Measurements from ENCODE around the gene GSN. TPM values are rescaled to one million over a fixed set of nuclear protein-coding genes. Genes with fewer than 3 reads are reported as not detected.

Gene GSN
- total and polyA plus RNA-seq, 9 of the 15 experiments (the other 6 are each of a cell fraction or from before 2014, with no cell fraction given): 0.39 to 16.6 (median 8.2) TPM

DNA sequence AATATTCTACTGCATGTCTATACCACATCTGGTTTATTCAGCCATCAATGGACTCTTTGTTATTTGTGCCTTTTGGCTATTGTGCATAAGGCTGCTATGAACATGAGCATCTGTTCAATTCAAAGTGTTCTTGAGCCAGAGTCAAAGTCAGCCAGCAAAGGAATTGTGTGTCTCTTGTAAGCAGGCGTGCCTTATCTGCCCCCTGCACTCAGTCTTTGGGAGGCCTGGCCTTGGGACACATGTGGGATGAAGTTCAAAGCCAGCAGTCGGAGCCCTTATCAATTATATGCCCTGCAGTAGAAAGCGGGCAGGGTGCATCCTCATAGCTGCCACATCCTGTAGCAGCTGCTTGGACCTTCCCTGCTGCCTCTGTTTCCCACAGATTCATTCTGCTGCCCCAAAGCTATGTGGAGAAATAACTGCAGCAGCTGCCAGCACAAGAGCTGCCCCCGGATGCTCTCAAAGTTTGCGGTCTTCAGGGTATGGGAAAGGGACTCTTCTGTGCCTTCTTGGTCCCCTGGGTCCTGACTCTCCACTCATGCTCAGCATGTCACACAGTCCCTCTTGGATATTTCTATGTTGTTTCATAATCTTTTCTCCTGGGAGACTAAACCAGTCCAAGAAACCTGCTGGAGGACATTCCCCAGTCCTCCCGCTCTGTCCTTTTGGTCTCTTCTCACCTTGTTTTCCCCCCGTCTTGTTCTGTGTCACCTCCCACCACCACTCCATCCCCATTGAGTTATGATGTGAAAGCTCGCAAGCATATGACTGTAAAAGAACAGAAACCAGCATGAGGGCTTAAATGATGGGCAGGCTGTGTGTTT lies 66.2 kb downstream of the GSN start:
- Histone ChIP-seq H3K79me2 (ENCODE audit: control insufficient read depth, insufficient read depth, low read length) (no peaks in the 10 kb centered on the region), H3K4me2 (ENCODE audit: insufficient read depth, low read length) (peak overlapping the region; percentile 10; the same call in 1 of the 2 replicates), H3K4me1 (replicated peaks in 1 of 2; ENCODE audit: control insufficient read depth in 2 of 2, insufficient read depth in 2 of 2, low read length in 2 of 2) (peaks cover 14 to 20% of the 10 kb centered on the region in 2 experiments; a peak in 4 of 5 replicates), H3K27me3 (ENCODE audit: control insufficient read depth in 2 of 2, insufficient read depth in 2 of 2, low read length in 2 of 2) (no peaks in the 10 kb centered on the region), H2AFZ (ENCODE audit: low read depth, low read length) (no peak overlapping the region), H3K9me3 (replicated peaks; ENCODE audit: control insufficient read depth, insufficient read depth, low read depth, low read length) (no peaks in the 10 kb centered on the region), H3K4me3 (no peak overlapping the region), H3K9me1 (ENCODE audit: control insufficient read depth, insufficient read depth, low read length) (no peaks in the 10 kb centered on the region), H3K9ac (ENCODE audit: insufficient read depth in 1 of 2, low read depth in 2 of 2, low read length in 2 of 2) (no peak overlapping the region), H3K27ac (ENCODE audit: extremely low read depth, low read depth, low read length) (no peak overlapping the region), H4K20me1 (replicated peaks; ENCODE audit: control insufficient read depth, insufficient read depth, low read length) (no peaks in the 10 kb centered on the region), H3K36me3 (ENCODE audit: control insufficient read depth, insufficient read depth, low read length) (peaks cover 18% of the 10 kb centered on the region; the same call in 2 of the 3 replicates)
- in situ Hi-C loops (cut with MboI): no loop called here
- FAIRE-seq: peak; percentile 85
- no TSS peak for BruUV-seq (replicated peaks)
- CTCF ChIA-PET (ENCODE audit: low intra/inter-chr PET ratio): no interaction called here
- ATAC-seq: peak; percentile 80
- WGBS (ENCODE audit: insufficient coverage, low coverage, missing lambda C conversion rate): 44% methylated on average over 8 of the region's 8 CpGs
- POLR2A ChIA-PET: interaction anchor here (0.5 to 1.8 kb wide), 4 partner anchors 10 to 73 kb away, joined by 3 to 5 read pairs (median 3); no protein-coding TSS in a partner anchor
- intact Hi-C loops (cut with micrococcal nuclease): no loop called here
- DNase-seq (ENCODE audit: extremely low read depth in 1 of 4, low spot score in 3 of 4): peak; percentile 53 to 82 (median 69)
- TF ChIP-seq, protein P1, sequence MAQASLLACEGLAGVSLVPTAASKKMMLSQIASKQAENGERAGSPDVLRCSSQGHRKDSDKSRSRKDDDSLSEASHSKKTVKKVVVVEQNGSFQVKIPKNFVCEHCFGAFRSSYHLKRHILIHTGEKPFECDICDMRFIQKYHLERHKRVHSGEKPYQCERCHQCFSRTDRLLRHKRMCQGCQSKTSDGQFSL (CRISPR knock-in tag; IDR thresholded peaks at IDR 0.05): no peak
- TF ChIP-seq, protein P1 (tag; IDR thresholded peaks at IDR 0.05): no peak
- TF ChIP-seq PRMT5 (CRISPR knock-in tag; IDR thresholded peaks at IDR 0.05): no peak
- no peak for TF ChIP-seq HDAC8 (tag; IDR thresholded peaks at IDR 0.05)
- TF ChIP-seq, protein P2, sequence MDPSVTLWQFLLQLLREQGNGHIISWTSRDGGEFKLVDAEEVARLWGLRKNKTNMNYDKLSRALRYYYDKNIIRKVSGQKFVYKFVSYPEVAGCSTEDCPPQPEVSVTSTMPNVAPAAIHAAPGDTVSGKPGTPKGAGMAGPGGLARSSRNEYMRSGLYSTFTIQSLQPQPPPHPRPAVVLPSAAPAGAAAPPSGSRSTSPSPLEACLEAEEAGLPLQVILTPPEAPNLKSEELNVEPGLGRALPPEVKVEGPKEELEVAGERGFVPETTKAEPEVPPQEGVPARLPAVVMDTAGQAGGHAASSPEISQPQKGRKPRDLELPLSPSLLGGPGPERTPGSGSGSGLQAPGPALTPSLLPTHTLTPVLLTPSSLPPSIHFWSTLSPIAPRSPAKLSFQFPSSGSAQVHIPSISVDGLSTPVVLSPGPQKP (CRISPR knock-in tag; IDR thresholded peaks at IDR 0.05): no peak
- TF ChIP-seq DPF2 (IDR thresholded peaks at IDR 0.05): no peak
- TF ChIP-seq, protein P3, sequence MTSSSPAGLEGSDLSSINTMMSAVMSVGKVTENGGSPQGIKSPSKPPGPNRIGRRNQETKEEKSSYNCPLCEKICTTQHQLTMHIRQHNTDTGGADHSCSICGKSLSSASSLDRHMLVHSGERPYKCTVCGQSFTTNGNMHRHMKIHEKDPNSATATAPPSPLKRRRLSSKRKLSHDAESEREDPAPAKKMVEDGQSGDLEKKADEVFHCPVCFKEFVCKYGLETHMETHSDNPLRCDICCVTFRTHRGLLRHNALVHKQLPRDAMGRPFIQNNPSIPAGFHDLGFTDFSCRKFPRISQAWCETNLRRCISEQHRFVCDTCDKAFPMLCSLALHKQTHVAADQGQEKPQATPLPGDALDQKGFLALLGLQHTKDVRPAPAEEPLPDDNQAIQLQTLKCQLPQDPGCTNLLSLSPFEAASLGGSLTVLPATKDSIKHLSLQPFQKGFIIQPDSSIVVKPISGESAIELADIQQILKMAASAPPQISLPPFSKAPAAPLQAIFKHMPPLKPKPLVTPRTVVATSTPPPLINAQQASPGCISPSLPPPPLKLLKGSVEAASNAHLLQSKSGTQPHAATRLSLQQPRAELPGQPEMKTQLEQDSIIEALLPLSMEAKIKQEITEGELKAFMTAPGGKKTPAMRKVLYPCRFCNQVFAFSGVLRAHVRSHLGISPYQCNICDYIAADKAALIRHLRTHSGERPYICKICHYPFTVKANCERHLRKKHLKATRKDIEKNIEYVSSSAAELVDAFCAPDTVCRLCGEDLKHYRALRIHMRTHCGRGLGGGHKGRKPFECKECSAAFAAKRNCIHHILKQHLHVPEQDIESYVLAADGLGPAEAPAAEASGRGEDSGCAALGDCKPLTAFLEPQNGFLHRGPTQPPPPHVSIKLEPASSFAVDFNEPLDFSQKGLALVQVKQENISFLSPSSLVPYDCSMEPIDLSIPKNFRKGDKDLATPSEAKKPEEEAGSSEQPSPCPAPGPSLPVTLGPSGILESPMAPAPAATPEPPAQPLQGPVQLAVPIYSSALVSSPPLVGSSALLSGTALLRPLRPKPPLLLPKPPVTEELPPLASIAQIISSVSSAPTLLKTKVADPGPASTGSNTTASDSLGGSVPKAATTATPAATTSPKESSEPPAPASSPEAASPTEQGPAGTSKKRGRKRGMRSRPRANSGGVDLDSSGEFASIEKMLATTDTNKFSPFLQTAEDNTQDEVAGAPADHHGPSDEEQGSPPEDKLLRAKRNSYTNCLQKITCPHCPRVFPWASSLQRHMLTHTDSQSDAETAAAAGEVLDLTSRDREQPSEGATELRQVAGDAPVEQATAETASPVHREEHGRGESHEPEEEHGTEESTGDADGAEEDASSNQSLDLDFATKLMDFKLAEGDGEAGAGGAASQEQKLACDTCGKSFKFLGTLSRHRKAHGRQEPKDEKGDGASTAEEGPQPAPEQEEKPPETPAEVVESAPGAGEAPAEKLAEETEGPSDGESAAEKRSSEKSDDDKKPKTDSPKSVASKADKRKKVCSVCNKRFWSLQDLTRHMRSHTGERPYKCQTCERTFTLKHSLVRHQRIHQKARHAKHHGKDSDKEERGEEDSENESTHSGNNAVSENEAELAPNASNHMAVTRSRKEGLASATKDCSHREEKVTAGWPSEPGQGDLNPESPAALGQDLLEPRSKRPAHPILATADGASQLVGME (CRISPR knock-in tag; IDR thresholded peaks at IDR 0.05): no peak
- TF ChIP-seq POLR2AphosphoS2 (IDR thresholded peaks at IDR 0.05; ENCODE audit: low read length): no peak
- TF ChIP-seq NONO (IDR thresholded peaks at IDR 0.05; ENCODE audit: low read depth in 2 of 2, low read length in 1 of 2): no peak
- TF ChIP-seq, protein P4, sequence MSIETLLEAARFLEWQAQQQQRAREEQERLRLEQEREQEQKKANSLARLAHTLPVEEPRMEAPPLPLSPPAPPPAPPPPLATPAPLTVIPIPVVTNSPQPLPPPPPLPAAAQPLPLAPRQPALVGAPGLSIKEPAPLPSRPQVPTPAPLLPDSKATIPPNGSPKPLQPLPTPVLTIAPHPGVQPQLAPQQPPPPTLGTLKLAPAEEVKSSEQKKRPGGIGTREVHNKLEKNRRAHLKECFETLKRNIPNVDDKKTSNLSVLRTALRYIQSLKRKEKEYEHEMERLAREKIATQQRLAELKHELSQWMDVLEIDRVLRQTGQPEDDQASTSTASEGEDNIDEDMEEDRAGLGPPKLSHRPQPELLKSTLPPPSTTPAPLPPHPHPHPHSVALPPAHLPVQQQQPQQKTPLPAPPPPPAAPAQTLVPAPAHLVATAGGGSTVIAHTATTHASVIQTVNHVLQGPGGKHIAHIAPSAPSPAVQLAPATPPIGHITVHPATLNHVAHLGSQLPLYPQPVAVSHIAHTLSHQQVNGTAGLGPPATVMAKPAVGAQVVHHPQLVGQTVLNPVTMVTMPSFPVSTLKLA (conservative IDR thresholded peaks at IDR 0.05): peak in 1 of 2 experiments; percentile 30; a peak in 1 of 4 replicates
- peak; percentile 75 for TF ChIP-seq ARID1B (IDR thresholded peaks at IDR 0.05)

All from K562 (cell line).